Left lobe of liver (tissue), 2 donors: ENCODE data around the gene ACTG1. TPM values are rescaled to one million over a fixed set of nuclear protein-coding genes. Genes with fewer than 3 reads are reported as not detected.
"Not testable (repeated sequence)": the region's sequence is repeated elsewhere in the genome, so short reads cannot be mapped to it uniquely, and the experiment has no call there.

Source experiments
- ATAC-seq: fragments of 200-7000 bp; cut with Tn5 transposase; one replicate; pipeline ENCODE4 v1.9.1; 2020; ENCODE audit warnings: mild to moderate bottlenecking, moderate library complexity
- DNase-seq: peaks from one replicate; pipeline ENCODE4 v3.0.0-alpha.2; 2020; ENCODE audit warnings: low spot score
- total RNA-seq: library from RNA; stranded (reverse); gene quantifications from one replicate; pipeline ENCODE4 v1.2.1, GENCODE V29; 2021
- donor health status: DM: no; HTN: no; CAD: no; lungs with moderate emphysema.
- donor health status: DM: no; HTN: yes; CAD: no.

ACTG1 gene
- total RNA-seq, 1 donor from 2014 or later: 264 TPM

DNA sequence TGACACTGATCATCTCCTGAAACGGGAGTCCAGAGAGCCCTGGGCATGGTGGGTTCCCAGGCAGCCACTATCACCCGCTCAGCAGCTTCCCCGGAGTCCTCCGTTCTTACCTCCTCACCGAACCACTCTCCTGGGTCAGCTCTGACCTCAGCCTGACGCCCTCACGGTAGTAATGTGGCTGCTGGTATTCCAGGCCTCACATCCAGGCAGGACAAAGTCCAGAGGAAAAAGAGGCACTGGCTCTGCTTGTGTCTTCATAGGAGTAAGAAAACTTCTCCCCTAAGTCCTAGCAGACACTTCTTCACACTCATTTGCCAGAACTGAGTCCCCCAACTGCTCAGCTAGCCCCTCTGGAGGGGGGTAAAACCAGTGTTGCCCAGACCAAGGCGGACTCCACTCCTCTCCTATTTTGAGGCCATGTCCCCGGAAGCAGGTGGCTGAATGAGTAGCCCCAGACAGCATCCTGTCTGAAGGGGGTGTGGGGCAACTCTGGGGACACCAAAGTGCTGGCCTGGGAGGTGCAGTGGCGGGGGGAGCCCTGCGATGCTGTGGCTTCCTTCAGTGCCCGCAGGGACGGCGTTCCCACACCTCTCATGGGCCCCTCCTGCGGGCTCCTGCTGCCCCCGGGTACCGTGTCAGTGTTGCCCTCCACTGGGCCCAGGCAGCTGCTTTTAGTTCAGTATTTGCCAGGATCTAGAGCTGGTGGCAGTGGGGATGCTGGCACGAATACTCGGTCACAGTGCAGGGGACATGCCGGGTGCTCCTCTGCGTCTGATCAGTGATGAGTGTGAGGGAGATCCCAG, 20.9 kb upstream of the ACTG1 start:
- DNase-seq (no peak), ATAC-seq (no peak)

DNA sequence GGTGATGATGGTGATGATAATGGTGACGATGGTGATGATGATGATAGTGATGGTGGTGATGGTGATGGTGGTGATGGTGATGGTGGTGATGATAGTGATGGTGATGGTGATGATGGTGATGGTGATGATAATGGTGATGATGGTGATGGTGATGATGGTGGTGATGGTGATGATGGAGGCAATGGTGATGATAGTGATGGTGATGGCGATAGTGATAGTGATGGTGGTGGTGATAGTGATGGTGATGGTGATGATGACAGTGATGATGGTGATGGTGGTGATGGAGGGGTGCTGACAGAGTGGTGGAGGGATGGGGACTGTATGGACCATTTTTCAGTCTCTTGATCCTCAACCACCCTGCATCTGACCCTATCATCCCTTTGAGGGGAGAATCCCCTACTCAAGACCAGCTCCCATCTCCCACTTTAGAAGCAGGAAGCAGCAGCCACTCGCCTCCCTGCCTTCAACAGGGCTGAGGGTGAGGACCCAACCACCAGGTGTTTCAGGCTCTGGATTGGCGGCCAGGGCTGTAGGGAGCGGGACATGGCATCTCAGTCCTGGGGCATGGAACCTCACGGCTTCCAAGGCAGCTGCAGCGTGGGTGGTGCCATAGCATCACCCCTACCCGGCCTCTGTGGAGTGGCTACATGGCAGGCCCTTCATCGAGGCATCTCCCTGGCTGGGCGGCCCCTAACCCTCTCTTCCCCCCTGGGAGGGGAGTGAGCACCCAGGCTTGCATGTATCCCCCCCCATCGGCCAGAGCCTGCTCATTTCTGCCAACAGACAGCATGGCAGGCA, 20.1 kb upstream of the ACTG1 start:
- ATAC-seq (no peak), DNase-seq (no peak)

- not testable (repeated sequence) for ATAC-seq, DNase-seq
Measured at GRCh38 chr17:81531998-81532404, 19.4 kb upstream of the ACTG1 start.

DNA sequence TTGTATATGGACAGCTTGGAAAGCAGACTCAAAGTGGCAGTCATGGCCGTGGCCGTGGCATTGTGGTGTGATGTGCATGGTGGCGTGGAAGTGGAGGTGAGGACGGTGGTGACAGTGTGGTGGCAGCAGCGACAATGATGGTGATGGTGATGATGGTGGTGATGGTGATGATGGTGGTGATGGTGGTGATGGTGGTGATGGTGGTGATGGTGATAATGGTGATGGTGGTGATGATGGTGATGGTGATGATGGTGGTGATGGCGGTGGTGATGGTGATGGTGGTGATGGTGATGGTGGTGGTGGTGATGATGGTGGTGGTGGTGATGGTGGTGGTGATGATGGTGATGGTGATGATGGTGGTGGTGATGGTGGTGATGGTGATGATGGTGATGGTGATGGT, 18.4 kb upstream of the ACTG1 start:
- DNase-seq, ATAC-seq: not testable (repeated sequence)

- no peak for ATAC-seq
- no peak for DNase-seq
Measured at GRCh38 chr17:81529437-81529803, 16.8 kb upstream of the ACTG1 start.

DNA sequence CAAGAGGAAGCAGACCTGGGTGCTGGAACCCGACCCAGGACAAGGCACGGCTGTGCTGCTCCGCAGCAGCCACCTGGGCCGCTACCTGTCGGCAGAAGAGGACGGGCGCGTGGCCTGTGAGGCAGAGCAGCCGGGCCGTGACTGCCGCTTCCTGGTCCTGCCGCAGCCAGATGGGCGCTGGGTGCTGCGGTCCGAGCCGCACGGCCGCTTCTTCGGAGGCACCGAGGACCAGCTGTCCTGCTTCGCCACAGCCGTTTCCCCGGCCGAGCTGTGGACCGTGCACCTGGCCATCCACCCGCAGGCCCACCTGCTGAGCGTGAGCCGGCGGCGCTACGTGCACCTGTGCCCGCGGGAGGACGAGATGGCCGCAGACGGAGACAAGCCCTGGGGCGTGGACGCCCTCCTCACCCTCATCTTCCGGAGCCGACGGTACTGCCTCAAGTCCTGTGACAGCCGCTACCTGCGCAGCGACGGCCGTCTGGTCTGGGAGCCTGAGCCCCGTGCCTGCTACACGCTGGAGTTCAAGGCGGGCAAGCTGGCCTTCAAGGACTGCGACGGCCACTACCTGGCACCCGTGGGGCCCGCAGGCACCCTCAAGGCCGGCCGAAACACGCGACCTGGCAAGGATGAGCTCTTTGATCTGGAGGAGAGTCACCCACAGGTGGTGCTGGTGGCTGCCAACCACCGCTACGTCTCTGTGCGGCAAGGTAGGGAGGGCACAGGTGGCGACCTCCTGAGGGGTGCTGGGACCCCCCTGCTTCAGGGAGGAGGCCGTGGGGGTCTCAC, 16.2 kb upstream of the ACTG1 start:
- DNase-seq (no peak), ATAC-seq (no peak)

GRCh38 chr17:81528384-81528650, 15.7 kb upstream of the ACTG1 start:
- DNase-seq (no peak), ATAC-seq (no peak)

GRCh38 chr17:81527591-81528383, 15.2 kb upstream of the ACTG1 start, which contains the start of gene FSCN2:
TSS of gene FSCN2 (plus strand) at chr17:81528377. CDS start at chr17:81528532, 155 bp downstream.
- ATAC-seq (peak; percentile 29), DNase-seq (no peak)

DNA sequence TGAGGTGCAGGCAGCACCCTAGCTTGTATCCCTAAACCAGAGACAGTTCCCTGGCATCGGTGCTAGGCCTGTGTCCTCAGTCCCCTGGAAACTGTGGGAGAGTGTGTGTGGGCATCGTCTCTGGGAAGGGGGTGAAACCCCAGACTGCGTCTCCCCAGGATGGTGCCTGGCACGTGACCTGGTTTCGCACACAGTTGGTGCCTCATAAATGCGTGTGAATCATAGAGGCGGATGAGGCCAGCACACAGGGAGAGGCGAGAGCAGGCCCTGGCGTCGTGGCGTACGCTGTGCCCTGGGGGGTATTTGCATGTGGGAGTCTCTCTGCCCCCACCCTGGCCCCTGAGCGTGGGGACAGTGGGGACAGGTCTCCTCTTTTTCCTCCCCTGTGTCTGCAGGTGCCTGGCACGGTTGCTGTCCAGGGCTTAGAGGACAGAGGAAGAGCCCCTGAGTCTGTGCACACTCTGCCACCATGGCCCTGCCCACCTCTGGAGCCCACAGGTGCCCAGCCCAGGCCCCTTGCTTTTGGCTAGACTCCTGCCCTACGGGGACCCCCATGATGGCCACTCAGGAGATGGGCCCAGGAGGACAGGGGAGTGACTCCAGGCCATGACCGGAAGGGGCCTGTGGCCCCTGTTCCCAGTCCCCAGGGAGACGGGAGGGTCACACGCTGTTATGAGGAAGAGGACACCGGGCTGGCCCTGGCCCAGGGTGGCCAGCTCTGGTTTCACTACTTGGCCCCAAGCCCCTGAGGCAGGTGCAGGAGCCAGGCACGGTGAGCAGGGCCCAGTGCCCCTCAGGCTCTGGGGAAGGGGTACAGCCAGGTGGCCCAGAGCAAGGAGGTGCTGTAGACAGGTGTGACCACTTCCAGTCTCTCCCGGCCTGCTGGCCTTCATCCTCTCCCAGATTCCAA, 14.3 kb upstream of the ACTG1 start:
- no peak for ATAC-seq
- DNase-seq: no peak

DNA sequence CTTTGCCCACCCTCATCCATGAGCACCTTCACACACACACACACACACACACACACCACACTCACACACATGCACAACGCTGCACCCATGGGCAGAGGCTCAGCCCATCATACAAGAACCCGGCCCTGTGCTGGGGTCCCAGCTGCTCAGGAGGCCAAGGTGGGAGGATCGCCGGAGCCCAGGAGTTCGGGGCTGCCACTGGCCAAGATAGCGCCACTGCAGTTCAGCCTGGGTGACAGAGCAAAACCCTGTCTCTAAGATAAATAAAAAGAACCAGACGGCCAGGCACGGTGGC, 12.2 kb upstream of the ACTG1 start:
- no peak for ATAC-seq
- DNase-seq: no peak

DNA sequence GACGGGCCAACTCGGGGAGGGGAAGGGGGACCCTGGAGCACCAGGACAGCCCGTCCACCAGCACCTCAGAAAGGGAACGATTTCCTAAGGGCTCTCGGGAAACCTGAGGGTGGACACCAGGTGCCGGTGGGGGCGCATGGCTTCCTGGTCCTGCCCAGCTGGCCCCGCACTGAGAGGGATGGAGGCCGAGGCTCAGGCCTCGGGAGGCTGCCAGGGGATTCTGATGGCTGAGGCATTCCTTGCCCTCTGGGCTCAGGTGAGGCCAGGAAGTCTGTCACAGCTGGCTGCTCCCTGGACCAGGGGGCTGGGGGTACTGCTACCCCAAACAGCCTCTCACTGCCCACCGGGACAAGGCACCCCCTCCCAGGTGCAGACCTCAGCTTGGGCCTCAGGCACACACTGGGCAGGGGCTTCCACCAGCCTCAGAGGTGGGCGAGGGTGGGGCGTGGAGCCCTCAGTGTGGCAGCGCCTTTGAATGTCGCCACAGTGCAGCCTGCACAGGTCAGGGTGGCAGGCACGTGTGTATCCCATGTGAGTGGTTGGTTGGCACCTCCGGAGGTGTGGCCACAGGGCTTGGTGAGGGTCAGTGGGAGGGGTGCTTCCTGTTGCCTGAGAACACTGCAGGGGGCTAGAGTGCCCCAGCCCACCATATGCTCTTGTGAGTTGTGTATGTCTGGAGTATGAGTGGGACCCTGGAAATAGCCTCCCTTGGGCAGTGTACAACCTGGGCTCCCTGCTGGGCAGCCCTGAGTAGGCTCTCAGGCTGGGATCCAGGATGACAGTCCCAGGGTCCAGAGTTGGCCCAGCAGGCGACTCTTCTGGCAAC, 11.7 kb upstream of the ACTG1 start:
- DNase-seq: no peak
- no peak for ATAC-seq

DNA sequence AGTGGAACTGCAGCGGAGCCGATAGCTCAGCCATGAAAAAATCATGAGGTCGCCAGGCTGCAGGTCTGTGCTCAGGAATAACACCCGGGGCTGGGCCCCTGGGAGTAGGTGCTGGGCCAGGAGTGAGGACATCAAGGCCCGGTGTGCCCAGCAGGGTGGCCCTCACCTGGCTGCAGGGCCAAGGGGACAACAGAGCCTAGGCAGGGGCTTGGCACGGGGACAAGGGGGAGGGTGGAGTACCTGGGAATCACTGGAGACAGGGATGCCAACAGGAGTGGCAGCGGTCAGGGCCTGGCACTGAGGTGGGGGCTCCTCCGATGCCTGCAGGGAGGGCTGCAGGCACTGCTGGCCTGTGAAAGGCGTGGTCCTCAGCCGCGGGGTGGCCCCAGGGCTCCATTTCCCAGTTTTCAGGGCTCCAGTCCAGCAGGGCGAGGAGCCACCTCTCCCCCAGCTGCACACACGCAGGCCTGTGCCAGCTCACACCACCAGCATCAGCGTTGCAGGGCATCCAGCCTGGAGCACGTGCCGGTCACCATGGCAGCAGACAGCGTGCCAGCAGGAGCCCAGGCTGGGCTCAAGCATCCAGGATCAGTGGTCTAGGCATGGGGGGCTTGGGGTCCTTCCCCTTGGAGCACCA, 10.9 kb upstream of the ACTG1 start:
- DNase-seq (no peak), ATAC-seq (no peak)

DNA sequence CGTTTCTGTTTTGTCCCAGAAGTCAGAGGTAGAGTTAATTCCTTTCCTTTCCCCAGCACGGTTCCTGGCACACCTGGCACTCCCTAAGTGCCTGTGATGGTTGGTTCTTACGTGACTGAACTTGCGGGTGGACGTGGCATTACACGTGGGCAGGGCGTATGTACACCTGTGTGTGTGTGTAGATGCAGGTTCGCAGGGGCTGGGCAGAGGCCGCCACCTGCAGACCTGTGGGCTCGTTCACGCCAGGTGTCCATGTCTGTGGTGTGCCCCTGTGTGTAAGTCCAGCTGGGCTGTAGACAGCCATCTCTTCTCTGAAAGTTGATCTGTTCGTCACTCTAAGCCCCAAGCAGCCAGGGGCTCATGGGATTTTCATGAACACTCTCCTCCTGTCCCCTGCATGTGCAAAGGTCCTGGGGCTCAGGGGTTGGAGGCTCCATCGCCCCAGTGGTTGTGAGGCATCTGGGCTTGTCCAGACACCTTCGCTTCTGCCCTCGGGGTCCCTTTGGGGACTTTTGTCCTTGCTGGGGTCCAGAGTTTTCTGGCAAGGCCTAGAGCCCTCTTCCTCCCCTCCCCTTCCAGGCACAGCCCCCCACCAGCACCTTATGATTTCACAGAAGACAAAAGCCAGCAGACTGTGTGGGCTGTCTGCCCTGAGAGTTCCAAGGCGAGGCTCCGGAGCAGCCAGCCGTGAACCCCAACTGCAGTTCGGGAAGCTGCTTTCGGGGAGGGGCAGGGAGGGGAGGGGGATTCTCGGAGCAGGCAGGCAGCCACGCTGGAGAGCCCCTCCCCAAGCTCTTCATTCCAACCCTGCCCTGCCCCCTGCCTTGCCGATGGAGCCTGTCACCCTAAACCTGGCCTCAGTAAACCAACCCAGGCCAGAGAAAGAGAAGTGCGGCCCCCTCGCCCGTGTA, 10.1 kb upstream of the ACTG1 start:
- DNase-seq (no peak), ATAC-seq (no peak)

- DNase-seq (no peak), ATAC-seq (no peak)
Measured at GRCh38 chr17:81520021-81520901, 7.7 kb upstream of the ACTG1 start.

GRCh38 chr17:81519284-81520020, 6.9 kb upstream of the ACTG1 start:
- ATAC-seq (peak; percentile 55), DNase-seq (peak; percentile 47)

GRCh38 chr17:81518785-81519283, 6.2 kb upstream of the ACTG1 start:
- DNase-seq (peak; percentile 53), ATAC-seq (peak; percentile 23)
